Rectal smooth muscle tissue (tissue), 1 donor: Measurements from ENCODE around the gene EHBP1L1.

ENCODE experiments used
- H3K27ac ChIP-seq: one replicate; pipeline ENCODE4 v1.7.0; 2013; ENCODE audit warnings: low read depth, low read length, inconsistent platforms
- H3K27me3 ChIP-seq: one replicate; pipeline ENCODE4 v1.7.0; 2013; ENCODE audit warnings: low read length; ENCODE audit not compliant: control insufficient read depth, insufficient read depth
- H3K36me3 ChIP-seq: one replicate; pipeline ENCODE4 v1.7.0; 2013; ENCODE audit warnings: low read length; ENCODE audit not compliant: control insufficient read depth, insufficient read depth
- H3K4me1 ChIP-seq: one replicate; pipeline ENCODE4 v1.7.0; 2013; ENCODE audit warnings: low read length; ENCODE audit not compliant: control insufficient read depth, insufficient read depth
- H3K4me3 ChIP-seq: one replicate; pipeline ENCODE4 v1.7.0; 2013; ENCODE audit warnings: low read length
- H3K9ac ChIP-seq: one replicate; pipeline ENCODE4 v1.7.0; 2013; ENCODE audit warnings: low read length

Gene EHBP1L1

GRCh38 chr11:65551572-65552387 lies 24.1 kb upstream of the EHBP1L1 start:
- no peak overlapping the region for H3K27ac ChIP-seq
- peaks cover 3% of the 10 kb centered on the region for H3K4me1 ChIP-seq
- H3K4me3 ChIP-seq: peak overlapping the region; percentile 30
- H3K36me3 ChIP-seq: no peaks in the 10 kb centered on the region
- no peaks in the 10 kb centered on the region for H3K27me3 ChIP-seq
- no peak overlapping the region for H3K9ac ChIP-seq

GRCh38 chr11:65552388-65552951 lies 23.4 kb upstream of the EHBP1L1 start:
- Histone ChIP-seq H3K4me3 (no peak overlapping the region), H3K36me3 (no peaks in the 10 kb centered on the region), H3K27me3 (no peaks in the 10 kb centered on the region), H3K9ac (no peak overlapping the region), H3K4me1 (peaks cover 7% of the 10 kb centered on the region), H3K27ac (no peak overlapping the region)

GRCh38 chr11:65553301-65554001 lies 22.4 kb upstream of the EHBP1L1 start:
- no peaks in the 10 kb centered on the region for H3K36me3 ChIP-seq
- no peaks in the 10 kb centered on the region for H3K27me3 ChIP-seq
- peaks cover 7% of the 10 kb centered on the region for H3K4me1 ChIP-seq
- no peak overlapping the region for H3K4me3 ChIP-seq
- H3K27ac ChIP-seq: no peak overlapping the region
- H3K9ac ChIP-seq: no peak overlapping the region

- Histone ChIP-seq H3K4me1 (peaks cover 13% of the 10 kb centered on the region), H3K4me3 (no peak overlapping the region), H3K9ac (no peak overlapping the region), H3K27ac (no peak overlapping the region), H3K36me3 (no peaks in the 10 kb centered on the region), H3K27me3 (no peaks in the 10 kb centered on the region)
Observed at GRCh38 chr11:65554057-65554818, 21.6 kb upstream of the EHBP1L1 start.

- Histone ChIP-seq H3K4me3 (no peak overlapping the region), H3K27me3 (no peaks in the 10 kb centered on the region), H3K27ac (no peak overlapping the region), H3K9ac (no peak overlapping the region), H3K4me1 (peaks cover 17% of the 10 kb centered on the region), H3K36me3 (no peaks in the 10 kb centered on the region)
Observed at GRCh38 chr11:65554842-65555430, 20.9 kb upstream of the EHBP1L1 start.

- H3K4me3 ChIP-seq: no peak overlapping the region
- no peak overlapping the region for H3K9ac ChIP-seq
- peaks cover 23% of the 10 kb centered on the region for H3K4me1 ChIP-seq
- no peaks in the 10 kb centered on the region for H3K36me3 ChIP-seq
- no peaks in the 10 kb centered on the region for H3K27me3 ChIP-seq
- H3K27ac ChIP-seq: no peak overlapping the region
Observed at GRCh38 chr11:65555693-65556231, 20.1 kb upstream of the EHBP1L1 start.

- H3K4me1 ChIP-seq: peaks cover 28% of the 10 kb centered on the region
- no peaks in the 10 kb centered on the region for H3K27me3 ChIP-seq
- H3K9ac ChIP-seq: peak overlapping the region; percentile 58
Observed at GRCh38 chr11:65556470-65557279, 19.2 kb upstream of the EHBP1L1 start.

GRCh38 chr11:65557280-65558001 lies 18.4 kb upstream of the EHBP1L1 start:
- Histone ChIP-seq H3K4me1 (peaks cover 28% of the 10 kb centered on the region), H3K4me3 (peak overlapping the region; percentile 71), H3K9ac (peak overlapping the region; percentile 58), H3K27ac (peak overlapping the region; percentile 97), H3K27me3 (no peaks in the 10 kb centered on the region), H3K36me3 (no peaks in the 10 kb centered on the region)

More at GRCh38 chr11:65556470-65557279, 19.2 kb upstream of the EHBP1L1 start:
- Histone ChIP-seq H3K36me3 (no peaks in the 10 kb centered on the region), H3K4me3 (peak overlapping the region; percentile 71), H3K27ac (peak overlapping the region; percentile 85)

- Histone ChIP-seq H3K9ac (peak within 1 kb of the TSS; percentile 58), H3K4me3 (peak within 1 kb of the TSS; percentile 71), H3K27ac (peak within 1 kb of the TSS; percentile 97), H3K27me3 (no peaks in the 10 kb centered on the region), H3K4me1 (peaks cover 28% of the 10 kb centered on the region), H3K36me3 (no peaks in the 10 kb centered on the region)
Observed at GRCh38 chr11:65558002-65558929, 17.6 kb upstream of the EHBP1L1 start, which contains the start of gene LTBP3. TSS of gene LTBP3 (minus strand) at chr11:65558359. CDS start at chr11:65557959, 400 bp downstream.

- Histone ChIP-seq H3K4me3 (peak overlapping the region; percentile 48), H3K27ac (peak overlapping the region; percentile 97), H3K4me1 (peaks cover 28% of the 10 kb centered on the region), H3K9ac (peak overlapping the region; percentile 25), H3K36me3 (no peaks in the 10 kb centered on the region), H3K27me3 (no peaks in the 10 kb centered on the region)
Observed at GRCh38 chr11:65558930-65559509, 16.8 kb upstream of the EHBP1L1 start.
